Urothelium cell line (cell line): ENCODE measurements around the gene BEST1.
"Not testable (repeated sequence)": the region's sequence is repeated elsewhere in the genome, so short reads cannot be mapped to it uniquely, and the experiment has no call there.

ENCODE experiments used
- DNase-seq: peaks from one replicate; pipeline ENCODE4 v3.0.0; 2011; ENCODE audit warnings: low spot score, mixed read lengths
- FAIRE-seq: peaks from 2 replicates; lab custom pipeline; 2011; peaks lifted over from hg19 to GRCh38; lab: Jason Lieb, UNC

BEST1 gene

GRCh38 chr11:61946894-61947293, 3.3 kb upstream of the BEST1 start:
- DNase-seq (no peak), FAIRE-seq (no peak)

DNA sequence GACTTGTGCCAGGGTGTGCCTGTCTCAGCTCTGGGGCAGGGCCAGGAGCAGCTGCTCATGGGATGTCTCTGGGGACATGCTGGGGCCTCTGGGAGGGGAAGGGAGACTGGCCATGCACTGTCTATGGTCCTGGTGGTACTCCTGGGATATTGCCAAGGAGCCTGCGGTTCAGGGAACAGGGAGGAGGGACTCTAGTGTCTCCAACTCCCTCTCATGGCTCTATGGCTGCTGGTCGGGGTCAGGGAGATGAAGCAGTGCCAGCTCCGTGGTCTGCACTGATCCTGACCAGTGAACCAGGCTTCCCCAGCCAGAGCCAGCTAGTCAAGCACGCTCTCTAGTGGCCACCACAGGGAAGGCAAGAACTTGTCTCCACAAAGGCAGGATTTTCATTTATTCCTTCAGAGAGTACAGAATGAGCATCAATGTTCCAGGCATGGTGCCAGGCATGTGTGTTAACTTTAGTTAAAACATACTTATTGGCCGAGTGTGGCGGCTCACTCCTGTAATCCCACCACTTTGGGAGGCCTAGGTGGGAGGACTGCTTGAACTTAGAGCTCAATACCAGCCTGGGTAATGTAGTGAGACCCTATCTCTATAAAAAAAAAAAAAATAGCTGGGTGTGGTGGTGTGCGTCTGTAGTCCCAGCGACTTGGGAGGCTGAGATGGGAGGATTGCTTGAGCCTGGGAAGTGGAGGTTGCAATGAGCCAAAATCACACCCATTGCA, 2.5 kb upstream of the BEST1 start:
- DNase-seq = peak; percentile 84
- FAIRE-seq = no peak

- DNase-seq (no peak), FAIRE-seq (no peak)
Measured at GRCh38 chr11:61948505-61948904, 1.6 kb upstream of the BEST1 start.

- DNase-seq (peak; percentile 62), FAIRE-seq (no peak)
Measured at GRCh38 chr11:61949169-61950034, 749 bp upstream of the BEST1 start.

DNA sequence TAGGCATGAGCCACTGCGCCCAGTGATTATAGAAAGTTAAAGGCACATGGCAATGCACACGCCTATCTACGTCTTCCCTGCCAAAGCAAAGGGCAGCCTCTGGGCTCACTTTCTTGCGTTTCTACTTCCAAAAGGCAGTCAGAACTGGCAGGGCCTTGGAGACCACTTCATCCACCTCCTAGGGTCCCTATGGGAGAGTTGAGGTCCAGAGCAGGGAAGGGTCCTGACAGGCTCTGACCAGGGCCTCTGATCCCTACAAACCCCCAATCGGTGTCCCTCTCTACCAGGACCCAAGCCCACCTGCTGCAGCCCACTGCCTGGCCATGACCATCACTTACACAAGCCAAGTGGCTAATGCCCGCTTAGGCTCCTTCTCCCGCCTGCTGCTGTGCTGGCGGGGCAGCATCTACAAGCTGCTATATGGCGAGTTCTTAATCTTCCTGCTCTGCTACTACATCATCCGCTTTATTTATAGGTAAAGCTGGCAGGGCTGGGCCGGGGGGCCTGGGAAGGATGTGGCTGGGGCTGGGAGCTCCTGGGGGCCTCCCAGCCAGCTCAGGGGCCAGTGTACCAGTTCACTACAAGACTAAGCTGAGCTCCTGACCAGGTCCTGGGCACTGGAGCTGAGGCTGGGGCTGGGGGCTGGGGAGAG, 1.5 kb downstream of the BEST1 start:
- no peak for FAIRE-seq
- no peak for DNase-seq

DNA sequence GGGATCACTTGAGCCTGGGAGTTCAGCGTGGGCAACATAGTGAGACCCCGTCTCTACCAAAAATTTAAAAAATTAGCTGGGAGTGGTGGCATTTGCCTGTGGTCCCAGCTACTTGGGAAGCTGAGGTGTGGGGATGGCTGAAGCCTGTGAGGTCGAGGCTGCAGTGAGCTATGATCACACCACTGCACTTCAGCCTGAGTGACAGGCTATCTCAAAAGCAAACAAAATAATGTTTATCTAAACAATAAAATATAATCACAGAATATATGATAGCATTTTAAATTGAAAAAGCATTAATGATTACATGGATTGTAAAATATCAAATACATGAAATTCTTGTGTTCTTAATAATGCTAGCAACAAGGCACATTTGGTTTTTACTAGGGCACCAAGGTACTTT, 2.7 kb downstream of the BEST1 start:
- DNase-seq (no peak), FAIRE-seq (no peak)

- FAIRE-seq, DNase-seq: not testable (repeated sequence)
Measured at GRCh38 chr11:61953632-61954031, 3.5 kb downstream of the BEST1 start.

GRCh38 chr11:61954106-61954850, 4.1 kb downstream of the BEST1 start:
- DNase-seq = no peak
- no peak for FAIRE-seq

- no peak for FAIRE-seq
- DNase-seq = peak; percentile 53
Measured at GRCh38 chr11:61954851-61955421, 4.8 kb downstream of the BEST1 start.

- FAIRE-seq (no peak), DNase-seq (no peak)
Measured at GRCh38 chr11:61955422-61956135, 5.4 kb downstream of the BEST1 start.

- FAIRE-seq (no peak), DNase-seq (no peak)
Measured at GRCh38 chr11:61956191-61957020, 6.3 kb downstream of the BEST1 start.

DNA sequence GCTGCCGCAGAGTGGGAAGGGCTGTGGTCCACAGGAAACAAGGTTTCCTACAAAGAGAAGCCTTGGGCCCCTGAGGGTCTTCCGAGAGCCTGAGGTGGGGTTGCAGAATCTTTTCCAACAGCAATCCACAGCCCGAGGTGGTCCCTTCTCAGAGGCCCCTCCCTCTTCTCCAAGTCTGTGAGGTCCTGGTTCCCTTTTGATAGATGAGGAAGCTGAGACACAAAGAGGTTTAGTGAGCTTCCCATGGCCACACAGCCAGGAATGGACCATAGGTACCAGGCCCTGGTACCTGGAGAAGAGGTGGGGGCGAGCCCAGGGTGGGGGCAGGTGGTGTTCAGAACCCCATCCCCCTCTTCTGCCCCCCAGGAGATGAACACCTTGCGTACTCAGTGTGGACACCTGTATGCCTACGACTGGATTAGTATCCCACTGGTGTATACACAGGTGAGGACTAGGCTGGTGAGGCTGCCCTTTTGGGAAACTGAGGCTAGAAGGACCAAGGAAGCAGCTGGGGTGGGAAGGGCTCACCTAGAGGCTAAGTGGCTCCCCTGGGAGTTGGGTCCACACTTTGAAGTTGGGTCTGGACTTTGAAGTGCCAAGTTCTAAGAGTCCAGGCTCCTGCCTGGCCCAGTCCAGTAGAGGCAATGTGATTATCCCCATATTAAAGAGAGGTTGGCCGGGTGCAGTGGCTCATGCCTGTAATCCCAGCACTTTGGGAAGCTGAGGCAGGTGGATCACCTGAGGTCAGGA, 7.0 kb downstream of the BEST1 start:
- DNase-seq (no peak), FAIRE-seq (no peak)

- DNase-seq (no peak), FAIRE-seq (no peak)
Measured at GRCh38 chr11:61958590-61958989, 8.4 kb downstream of the BEST1 start.

- FAIRE-seq (no peak), DNase-seq (no peak)
Measured at GRCh38 chr11:61959114-61959513, 9.0 kb downstream of the BEST1 start.

DNA sequence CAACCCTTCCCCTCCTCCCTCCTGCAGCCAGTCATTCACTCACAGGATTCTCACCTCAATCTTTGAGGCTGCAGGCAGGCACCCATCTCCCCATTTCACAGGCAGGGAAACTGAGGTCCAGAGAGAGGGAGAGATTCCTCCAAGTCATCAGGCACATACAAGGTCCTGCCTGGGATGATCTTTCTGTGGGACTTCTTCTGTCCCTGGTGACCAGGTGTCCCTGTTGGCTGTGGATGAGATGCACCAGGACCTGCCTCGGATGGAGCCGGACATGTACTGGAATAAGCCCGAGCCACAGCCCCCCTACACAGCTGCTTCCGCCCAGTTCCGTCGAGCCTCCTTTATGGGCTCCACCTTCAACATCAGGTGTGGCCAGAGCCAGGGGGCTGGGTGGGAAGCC, 9.5 kb downstream of the BEST1 start:
- no peak for FAIRE-seq

DNA sequence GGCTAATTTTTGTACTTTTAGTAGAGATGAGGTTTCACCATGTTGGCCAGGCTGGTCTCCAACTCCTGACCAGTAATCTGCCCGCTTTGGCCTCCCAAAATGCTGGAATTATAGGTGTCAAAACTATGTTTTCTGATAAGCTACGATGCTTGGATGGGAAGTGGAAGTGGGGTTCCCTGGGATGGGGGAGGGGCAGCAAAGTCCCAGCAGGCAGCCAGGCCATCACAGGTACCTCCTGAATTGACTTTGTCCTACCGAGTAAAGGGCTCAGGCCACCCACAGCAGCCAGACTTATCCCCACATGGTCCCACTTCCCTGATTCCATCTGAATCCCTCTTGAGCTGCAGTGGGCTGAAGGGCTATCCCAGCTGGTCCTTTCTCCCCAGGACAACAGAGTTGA, 10.4 kb downstream of the BEST1 start:
- FAIRE-seq (no peak), DNase-seq (no peak)

More for the DNA sequence above, 9.5 kb downstream of the BEST1 start:
- no peak for DNase-seq

DNA sequence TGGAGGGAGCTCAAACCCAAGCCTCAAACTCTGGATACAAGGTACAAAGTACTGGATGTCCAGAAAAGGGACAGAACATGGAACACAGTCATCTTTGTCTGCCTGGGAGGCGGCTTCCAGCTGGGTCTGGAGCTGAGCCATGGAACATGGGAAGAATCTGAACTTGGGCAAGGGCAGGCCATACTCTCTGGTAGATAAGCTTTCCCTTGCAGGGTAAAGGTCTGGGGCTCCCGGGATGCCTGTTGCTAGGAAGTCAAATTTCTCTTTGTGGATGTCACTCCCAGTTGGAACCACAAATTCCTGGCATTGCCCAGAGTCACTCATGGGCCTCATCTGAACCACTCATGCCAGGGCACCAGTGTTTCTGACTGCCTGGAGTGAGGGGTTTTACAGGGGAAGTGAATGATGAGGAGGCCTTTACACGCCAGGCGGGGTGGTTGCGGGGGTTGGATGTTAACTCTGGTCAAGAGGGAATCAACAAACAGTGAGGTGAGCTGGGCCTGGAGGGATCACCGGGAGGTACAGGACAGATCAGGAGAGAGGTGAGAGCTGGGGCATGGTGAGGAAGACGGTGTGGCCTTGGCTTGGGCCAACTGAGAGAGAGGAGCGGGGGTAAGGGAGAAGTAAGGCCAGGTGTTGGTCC, 11.5 kb downstream of the BEST1 start:
- no peak for FAIRE-seq

More for the DNA sequence above, 11.5 kb downstream of the BEST1 start:
- DNase-seq = no peak
